HT-29 (cell line): ENCODE data around the gene VSTM4. TPM values are rescaled to one million over a fixed set of nuclear protein-coding genes. Genes with fewer than 3 reads are reported as not detected.

ENCODE experiments used
- DNase-seq: peaks from one replicate; pipeline ENCODE4 v3.0.0-alpha.2; 2015; ENCODE audit warnings: low spot score
- small RNA-seq: library from RNA; depleted of rRNA; stranded (forward); fragments of <200 nt; gene quantifications from one replicate; pipeline ENCODE3, GENCODE V24; 2014
- total RNA-seq: library from RNA; depleted of rRNA; stranded (reverse); fragments of >200 nt; shearing (Covaris generic); gene quantifications from 2 replicates; pipeline ENCODE4 v1.2.3, GENCODE V29; 2014; rRNA removed

Gene VSTM4
- total RNA-seq, 1 experiment from 2014 or later, result not detected

- DNase-seq, result no peak
Observed at GRCh38 chr10:48970046-48970445, 145.3 kb downstream of the VSTM4 start.

- DNase-seq, result no peak
Observed at GRCh38 chr10:48968036-48968435, 147.3 kb downstream of the VSTM4 start.

GRCh38 chr10:48965460-48965859 is 149.9 kb downstream of the VSTM4 start:
- no peak for DNase-seq

Small RNAs within 50 kb of the gene (small RNA-seq; reads per million reads assigned to genes)
- gene MIR4294, result not detected

Other genes starting within 250 kb of the VSTM4 start
- gene LRRC18, start 175.7 kb downstream of the VSTM4 start, total RNA-seq, result not detected in 2 replicates
- gene FAM170B, start 18.5 kb upstream of the VSTM4 start, total RNA-seq, result not detected in 2 replicates
- not detected in 2 replicates for gene TMEM273, start 72.9 kb upstream of the VSTM4 start, total RNA-seq
- gene C10orf71, start 183.6 kb upstream of the VSTM4 start, total RNA-seq, result not detected in 2 replicates